Fibroblast of pulmonary artery (primary cell): ENCODE measurements around the gene RNF32.
"Not testable (repeated sequence)": the region's sequence is repeated elsewhere in the genome, so short reads cannot be mapped to it uniquely, and the experiment has no call there.

Experiments
- DNase-seq: peaks from one replicate; pipeline ENCODE4 v3.0.0-alpha.2; 2010; ENCODE audit warnings: low read depth
- H3K4me3 ChIP-seq: replicated peaks from 2 replicates; pipeline ENCODE4 v1.5.1; 2011; ENCODE audit warnings: low read depth, mild to moderate bottlenecking, control low read depth, low read length, moderate library complexity
- CTCF ChIP-seq: IDR thresholded peaks from 2 replicates; pipeline ENCODE4 v1.5.1; 2011; ENCODE audit warnings: mild to moderate bottlenecking, control low read depth, low read length, inconsistent platforms; ENCODE audit errors: missing control alignments

The RNF32 gene

GRCh38 chr7:156614434-156615264 lies 25.9 kb upstream of the RNF32 start:
- no peak for DNase-seq
- H3K4me3 ChIP-seq: no peak overlapping the region
- no peak for TF ChIP-seq CTCF

DNA sequence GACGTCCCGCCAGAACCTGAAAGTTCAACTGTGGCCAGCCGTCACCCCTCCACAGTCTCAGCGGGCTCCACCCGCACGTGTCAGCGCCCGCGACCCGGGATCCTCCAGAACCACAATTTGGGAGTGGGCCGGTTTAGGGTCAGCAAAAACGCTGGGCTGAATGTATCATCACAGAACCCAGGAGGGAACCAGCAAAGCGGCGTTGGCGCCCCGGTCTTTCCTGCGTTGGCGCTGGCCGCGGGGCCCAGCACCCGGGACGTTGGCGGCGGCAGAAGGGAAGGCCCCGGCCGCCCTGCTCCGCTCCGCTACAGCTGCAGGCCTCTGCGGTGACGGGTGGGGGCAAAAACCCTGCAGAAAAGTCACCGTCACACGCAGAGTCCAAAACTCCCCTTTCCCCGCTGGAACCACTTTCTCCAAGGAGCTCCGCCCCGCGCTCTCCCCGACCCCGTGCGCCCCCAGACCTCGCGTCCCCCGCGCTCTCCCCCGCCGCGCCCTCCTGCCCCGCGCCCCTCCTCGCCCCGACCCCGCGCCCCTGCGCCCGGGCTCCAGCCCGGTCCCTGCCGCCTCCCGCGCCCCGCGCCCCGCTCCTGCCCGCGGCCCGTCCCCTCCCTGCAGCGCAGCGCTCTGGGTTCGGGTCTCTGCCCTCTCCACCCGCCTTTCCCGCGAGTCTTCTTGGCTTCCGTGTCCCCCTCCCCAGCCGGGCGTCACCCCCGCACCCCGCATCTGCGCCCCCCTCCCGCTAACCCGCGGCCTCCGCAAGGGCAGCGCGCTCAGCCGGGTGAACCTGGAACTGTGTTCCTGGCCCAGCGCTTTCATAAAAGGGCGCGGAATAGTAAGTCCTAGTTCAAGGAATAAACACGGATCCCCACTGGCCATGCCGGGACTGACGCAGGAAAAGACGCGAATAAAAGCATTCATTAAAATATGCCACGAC lies 24.0 kb upstream of the RNF32 start:
- no peak for DNase-seq
- H3K4me3 ChIP-seq: no peak overlapping the region
- no peak for TF ChIP-seq CTCF

DNA sequence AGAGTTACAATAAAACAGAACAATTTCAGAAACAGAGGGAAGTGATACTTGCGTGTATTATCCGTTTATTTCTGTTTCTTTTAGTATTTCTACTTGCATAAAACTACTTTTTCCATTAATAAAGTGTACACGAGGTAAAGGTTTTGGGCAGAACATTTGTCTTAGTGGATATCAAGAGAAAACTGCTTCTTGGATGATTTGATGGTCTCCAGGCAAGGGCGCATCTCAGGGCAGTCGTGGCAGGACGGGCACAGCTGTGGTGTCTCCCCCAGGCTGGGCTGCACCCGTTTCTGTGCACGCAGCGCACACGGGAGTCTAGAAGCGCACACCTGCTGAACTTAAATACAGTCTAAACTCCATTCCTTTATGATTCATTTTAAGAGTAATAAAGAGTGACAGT lies 23.4 kb upstream of the RNF32 start:
- TF ChIP-seq CTCF: no peak
- no peak for DNase-seq
- H3K4me3 ChIP-seq: no peak overlapping the region

- TF ChIP-seq CTCF: no peak
- no peak overlapping the region for H3K4me3 ChIP-seq
- no peak for DNase-seq
Observed at GRCh38 chr7:156618078-156618779, 22.3 kb upstream of the RNF32 start.

DNA sequence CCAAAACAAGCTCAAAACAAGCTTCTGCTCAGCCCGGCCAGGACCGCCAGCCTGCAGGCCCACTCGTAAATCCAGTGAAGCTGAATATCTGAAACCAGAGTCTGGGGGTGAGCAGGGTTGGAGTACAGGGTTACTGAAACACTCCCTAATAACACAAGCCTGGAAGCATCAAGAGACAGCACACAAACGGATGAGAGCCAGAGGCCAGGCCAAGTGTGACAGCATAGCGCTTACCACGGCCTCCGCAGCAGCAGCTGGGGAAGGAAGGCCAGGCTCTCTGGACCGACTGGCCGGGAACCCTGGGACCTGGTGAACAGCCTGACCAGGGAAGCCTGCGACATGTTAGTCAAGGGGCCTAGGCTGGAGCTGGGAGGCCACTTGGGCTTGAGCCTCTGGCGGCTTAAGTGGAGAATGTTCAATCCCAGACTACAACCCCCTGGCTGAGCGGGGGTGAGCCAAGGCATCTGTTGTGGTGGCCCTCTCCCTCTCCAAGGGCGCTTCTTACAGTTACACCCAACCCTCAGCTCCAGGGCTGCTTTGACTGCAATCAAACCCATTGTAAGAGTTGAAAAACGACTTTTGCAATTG lies 21.7 kb upstream of the RNF32 start:
- no peak for DNase-seq
- no peak overlapping the region for H3K4me3 ChIP-seq
- TF ChIP-seq CTCF: no peak

DNA sequence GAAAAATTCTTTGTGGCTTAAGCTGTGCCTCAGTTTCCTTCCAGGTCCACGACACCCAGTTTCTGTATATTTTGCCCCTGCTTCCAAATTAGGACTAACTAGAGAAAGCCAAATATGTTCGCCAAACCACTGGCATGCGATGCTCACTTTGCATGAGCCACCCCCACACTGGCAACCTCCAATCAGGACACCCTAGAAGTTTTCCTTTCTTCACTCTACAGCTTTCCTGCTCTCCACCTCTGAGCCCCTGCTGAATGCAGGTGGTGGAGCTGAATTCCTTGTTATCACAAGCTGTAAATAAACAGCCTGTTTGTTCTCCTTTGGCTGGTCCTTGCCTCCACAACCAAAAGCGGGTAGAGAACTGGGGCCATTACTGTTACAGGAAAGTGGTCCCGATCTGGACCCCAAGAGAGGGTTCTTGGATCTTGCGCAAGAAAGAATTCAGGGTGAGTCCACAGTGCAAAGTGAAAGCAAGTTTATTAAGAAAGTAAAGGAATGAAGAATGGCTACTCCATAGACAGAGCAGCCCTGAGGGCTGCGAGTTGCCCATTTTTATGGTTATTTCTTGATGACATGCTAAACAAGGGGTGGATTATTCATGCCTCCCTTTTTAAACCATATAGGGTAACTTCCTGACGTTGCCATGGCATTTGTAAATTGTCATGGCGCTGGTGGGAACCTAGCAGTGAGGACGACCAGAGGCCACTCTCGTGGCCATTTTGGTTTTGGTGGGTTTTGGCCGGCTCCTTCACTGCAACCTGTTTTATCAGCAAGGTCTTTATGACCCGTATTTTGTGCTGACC lies 20.9 kb upstream of the RNF32 start:
- DNase-seq, H3K4me3 ChIP-seq: not testable (repeated sequence)
